PC-3 (cell line): ENCODE results near the gene EXOC7. TPM values are rescaled to one million over a fixed set of nuclear protein-coding genes. Genes with fewer than 3 reads are reported as not detected.
A peak's percentile ranks its signal among the peaks of the same experiment; 100 is the strongest.

ENCODE experiments used
- ATAC-seq: fragments of 200-7000 bp; cut with Tn5 transposase; 2 replicates; pipeline ENCODE4 v1.9.1; 2020; ENCODE audit warnings: mild to moderate bottlenecking, moderate library complexity
- BruUV-seq: library from RNA; stranded (reverse); fragments of 400-500 nt; replicated peaks from 2 replicates; lab custom pipeline; 2021; lab: Mats Ljungman, UMichigan
- CTCF ChIA-PET: fragments of 300-600 bp; sonication (Branson Sonifier 250); formaldehyde crosslinking; loops from one replicate; lab custom pipeline; 2022; ENCODE audit warnings: antibody characterized with exemption; lab: Charles Lee
- POLR2A ChIA-PET: fragments of 300-600 bp; sonication (Branson Sonifier 250); formaldehyde crosslinking; loops from one replicate; lab custom pipeline; 2022; ENCODE audit warnings: antibody characterized with exemption; ENCODE audit not compliant: unreplicated experiment; lab: Charles Lee
- DNase-seq: peaks from one replicate; pipeline ENCODE4 v3.0.0-alpha.2; 2015
- H2AFZ ChIP-seq: fragments of 300-600 bp; sonication (generic); 2 replicates; pipeline ENCODE4 v1.6.0; 2016; ENCODE audit warnings: antibody characterized with exemption, low read length
- H3F3A ChIP-seq: fragments of 300-600 bp; sonication (generic); one replicate; pipeline ENCODE4 v1.6.0; 2017; ENCODE audit warnings: antibody characterized with exemption, low read length, control low read depth, mild to moderate bottlenecking; ENCODE audit not compliant: unreplicated experiment
- H3K27ac ChIP-seq: fragments of 300-600 bp; sonication (generic); 2 replicates; pipeline ENCODE4 v1.5.1; 2016; ENCODE audit warnings: mild to moderate bottlenecking, low read length
- H3K27me3 ChIP-seq: fragments of 300-600 bp; sonication (generic); 2 replicates; pipeline ENCODE4 v1.6.1; 2016; ENCODE audit warnings: low read length, mixed read lengths
- H3K36me3 ChIP-seq: fragments of 300-600 bp; sonication (generic); 2 replicates; pipeline ENCODE4 v1.6.1; 2016; ENCODE audit warnings: low read depth, mixed run types, low read length, mixed read lengths
- H3K4me1 ChIP-seq: fragments of 300-600 bp; sonication (generic); 2 replicates; pipeline ENCODE4 v1.5.1; 2016; ENCODE audit warnings: low read length; ENCODE audit not compliant: insufficient read depth
- H3K4me2 ChIP-seq: fragments of 300-600 bp; sonication (generic); 2 replicates; pipeline ENCODE4 v1.6.0; 2016; ENCODE audit warnings: low read length
- H3K4me3 ChIP-seq: fragments of 300-600 bp; sonication (generic); 2 replicates; pipeline ENCODE4 v1.5.1; 2016; ENCODE audit warnings: mild to moderate bottlenecking, low read length, mixed read lengths
- H3K79me2 ChIP-seq: fragments of 300-600 bp; sonication (generic); 2 replicates; pipeline ENCODE4 v1.6.1; 2017; ENCODE audit warnings: low read length, mixed read lengths
- H3K9ac ChIP-seq: fragments of 300-600 bp; sonication (generic); 2 replicates; pipeline ENCODE4 v1.6.0; 2016; ENCODE audit warnings: mild to moderate bottlenecking, low read length
- H3K9me2 ChIP-seq: fragments of 300-600 bp; sonication (generic); replicated peaks from 2 replicates; pipeline ENCODE4 v1.6.1; 2016; ENCODE audit warnings: mixed run types, low read length, mixed read lengths
- H3K9me3 ChIP-seq: fragments of 300-600 bp; sonication (generic); 2 replicates; pipeline ENCODE4 v1.6.1; 2016; ENCODE audit warnings: low read length, mixed read lengths
- H4K20me1 ChIP-seq: fragments of 300-600 bp; sonication (generic); 2 replicates; pipeline ENCODE4 v1.6.1; 2016; ENCODE audit warnings: low read length, mixed read lengths
- EZH2 ChIP-seq: fragments of 300-600 bp; sonication (generic); IDR thresholded peaks from one replicate; pipeline ENCODE4 v1.6.1; 2017; ENCODE audit warnings: antibody characterized with exemption, mild to moderate bottlenecking, low read length; ENCODE audit not compliant: unreplicated experiment
- EZH2phosphoT487 ChIP-seq: fragments of 300-600 bp; sonication (generic); IDR thresholded peaks from 2 replicates; pipeline ENCODE4 v1.6.1; 2018; ENCODE audit warnings: mild to moderate bottlenecking, antibody characterized with exemption, low read length, borderline replicate concordance
- intact Hi-C: fragments of 100-400 bp; cut with micrococcal nuclease; formaldehyde crosslinking; loops from 2 replicates; pipeline ENCODE4 v1.9.0; 2023
- total RNA-seq: library from RNA; depleted of rRNA; stranded (reverse); fragments of >200 nt; gene quantifications from 2 replicates; pipeline ENCODE4 v1.2.3, GENCODE V29; 2014
- TF ChIP-seq, protein P1 (sequence below): fragments of 300-600 bp; sonication (generic); conservative IDR thresholded peaks from 2 replicates; pipeline ENCODE4 v1.5.1; 2017; ENCODE audit warnings: antibody characterized with exemption, low read depth, mild to moderate bottlenecking, low read length

EXOC7 gene
- total RNA-seq, 1 experiment from 2014 or later: 153 TPM

DNA sequence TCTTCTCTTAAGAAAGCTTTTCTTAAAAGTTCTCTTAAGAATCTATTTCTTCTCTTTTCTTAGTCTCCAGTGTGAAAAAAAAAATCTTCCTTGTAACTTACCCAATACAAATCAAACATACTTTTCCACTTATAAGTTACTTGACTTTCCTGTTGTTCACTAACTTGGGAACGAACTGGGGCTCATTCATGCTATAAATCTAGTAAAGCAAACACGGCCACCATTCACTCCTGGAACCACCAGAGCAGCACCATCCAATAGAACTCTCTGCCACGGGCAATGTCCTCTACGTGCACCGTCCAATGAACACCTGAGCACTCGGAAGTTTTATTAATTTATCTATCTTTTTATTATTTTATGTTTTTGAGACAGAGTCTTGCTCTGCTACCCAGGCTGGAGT, 52.0 kb downstream of the EXOC7 start:
- POLR2A ChIA-PET: no interaction called here
- intact Hi-C loops: no loop called here
- DNase-seq (no peak), ATAC-seq (no peak)
- Histone ChIP-seq H3K36me3 (peaks cover 70% of the 10 kb centered on the region), H3K9me3 (no peaks in the 10 kb centered on the region), H3K27me3 (no peaks in the 10 kb centered on the region), H3F3A (peaks cover 4% of the 10 kb centered on the region), H3K9ac (no peak overlapping the region), H3K27ac (peak overlapping the region; percentile 35), H3K4me1 (peaks cover 38% of the 10 kb centered on the region), H3K4me2 (peak overlapping the region; percentile 9), H3K4me3 (no peak overlapping the region), H2AFZ (no peak overlapping the region), H3K9me2 (no peaks in the 10 kb centered on the region), H4K20me1 (no peaks in the 10 kb centered on the region), H3K79me2 (peaks cover 21% of the 10 kb centered on the region)
- TF ChIP-seq, protein P1, sequence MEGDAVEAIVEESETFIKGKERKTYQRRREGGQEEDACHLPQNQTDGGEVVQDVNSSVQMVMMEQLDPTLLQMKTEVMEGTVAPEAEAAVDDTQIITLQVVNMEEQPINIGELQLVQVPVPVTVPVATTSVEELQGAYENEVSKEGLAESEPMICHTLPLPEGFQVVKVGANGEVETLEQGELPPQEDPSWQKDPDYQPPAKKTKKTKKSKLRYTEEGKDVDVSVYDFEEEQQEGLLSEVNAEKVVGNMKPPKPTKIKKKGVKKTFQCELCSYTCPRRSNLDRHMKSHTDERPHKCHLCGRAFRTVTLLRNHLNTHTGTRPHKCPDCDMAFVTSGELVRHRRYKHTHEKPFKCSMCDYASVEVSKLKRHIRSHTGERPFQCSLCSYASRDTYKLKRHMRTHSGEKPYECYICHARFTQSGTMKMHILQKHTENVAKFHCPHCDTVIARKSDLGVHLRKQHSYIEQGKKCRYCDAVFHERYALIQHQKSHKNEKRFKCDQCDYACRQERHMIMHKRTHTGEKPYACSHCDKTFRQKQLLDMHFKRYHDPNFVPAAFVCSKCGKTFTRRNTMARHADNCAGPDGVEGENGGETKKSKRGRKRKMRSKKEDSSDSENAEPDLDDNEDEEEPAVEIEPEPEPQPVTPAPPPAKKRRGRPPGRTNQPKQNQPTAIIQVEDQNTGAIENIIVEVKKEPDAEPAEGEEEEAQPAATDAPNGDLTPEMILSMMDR: no peak
- TF ChIP-seq EZH2 (no peak), EZH2phosphoT487 (no peak)
- BruUV-seq: no TSS peak
- CTCF ChIA-PET: no interaction called here

DNA sequence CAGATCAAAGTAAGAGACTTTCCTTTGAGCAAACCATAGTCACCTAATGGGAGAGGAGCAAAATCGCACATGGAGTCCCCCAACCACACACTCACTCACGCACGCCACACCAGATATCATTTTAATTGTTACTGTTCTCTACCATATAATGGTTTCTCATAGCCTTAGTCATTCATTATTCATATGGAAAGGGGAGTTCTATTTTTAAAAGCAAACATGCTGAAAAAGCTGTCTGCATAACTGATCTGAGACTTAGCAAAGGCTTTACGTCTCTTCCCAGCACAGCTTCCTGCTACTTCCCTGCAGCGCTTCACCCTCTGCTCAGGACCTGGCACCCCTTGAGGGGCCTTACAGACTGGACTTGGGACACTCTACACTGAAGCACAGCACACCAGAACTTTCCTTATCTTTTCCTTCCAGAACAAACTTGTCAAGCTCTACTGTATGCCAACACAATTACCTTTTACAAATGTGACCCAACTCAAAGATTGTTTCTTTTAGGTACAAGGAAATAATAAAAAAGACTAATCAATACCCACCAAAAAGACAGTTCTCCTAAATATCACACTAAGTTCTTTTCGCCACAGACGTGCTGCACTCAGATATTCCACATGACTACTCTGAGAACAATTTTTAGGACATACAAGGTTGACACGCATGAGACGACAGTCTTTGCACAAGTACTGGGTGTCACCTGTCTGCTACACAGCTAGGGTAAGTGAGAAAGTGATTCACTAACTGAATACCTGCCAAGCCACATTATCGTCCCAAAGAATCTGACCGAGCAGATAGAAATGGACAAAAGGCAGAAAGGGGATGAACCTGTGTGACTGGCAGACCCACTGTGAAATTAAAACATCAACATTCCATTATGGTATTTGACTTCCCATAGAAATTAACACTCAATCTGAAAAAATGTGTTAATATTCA, 52.8 kb downstream of the EXOC7 start:
- Histone ChIP-seq H3K4me3 (no peak overlapping the region), H3K79me2 (peaks cover 21% of the 10 kb centered on the region), H3K4me2 (peak overlapping the region; percentile 9), H3K36me3 (peaks cover 69% of the 10 kb centered on the region), H3K27me3 (no peaks in the 10 kb centered on the region), H3F3A (peaks cover 4% of the 10 kb centered on the region), H4K20me1 (no peaks in the 10 kb centered on the region), H3K4me1 (peaks cover 38% of the 10 kb centered on the region), H3K9ac (no peak overlapping the region), H3K27ac (peak overlapping the region; percentile 63), H3K9me2 (no peaks in the 10 kb centered on the region), H2AFZ (no peak overlapping the region), H3K9me3 (no peaks in the 10 kb centered on the region)
- ChIA-PET CTCF (interaction anchor here (0.6 kb wide), 1 partner anchor 37 kb away, joined by 3 read pairs; no protein-coding TSS in a partner anchor), POLR2A (no interaction called here)
- intact Hi-C loops: no loop called here
- ATAC-seq (peak; percentile 57), DNase-seq (peak; percentile 88)
- TF ChIP-seq, protein P1: no peak
- TF ChIP-seq EZH2: no peak
- TF ChIP-seq EZH2phosphoT487: no peak
- no TSS peak for BruUV-seq
